K562 (cell line): ENCODE results near the gene RIN3. TPM values are rescaled to one million over a fixed set of nuclear protein-coding genes. Genes with fewer than 3 reads are reported as not detected.

Experiments
- ATAC-seq: fragments of 200-7000 bp; cut with Tn5 transposase; 3 replicates; pipeline ENCODE4 v1.9.1; 2020; ENCODE audit warnings: moderate library complexity
- BruUV-seq: library from RNA; stranded (reverse); fragments of 400-500 nt; replicated peaks from 2 replicates; lab custom pipeline; 2021; lab: Mats Ljungman, UMichigan
- CTCF ChIA-PET: fragments of 300-600 bp; formaldehyde crosslinking; extraction: SDS; loops from one replicate; lab custom pipeline; 2021; ENCODE audit warnings: low intra/inter-chr PET ratio; lab: Yijun Ruan, JAX
- POLR2A ChIA-PET: fragments of 300-600, 350-650 bp; sonication (Branson Sonifier 250); formaldehyde crosslinking; extraction: SDS; loops from one replicate; lab custom pipeline; 2021; ENCODE audit warnings: antibody characterized with exemption, inconsistent platforms; lab: Yijun Ruan, JAX
- DNase-seq, 4 experiments: peaks; one replicate each; pipeline versions ENCODE4 v3.0.0 to v3.0.0-alpha.2; 2011 to 2018; ENCODE audit warnings: low spot score in 3 of 4, mixed read lengths in 3 of 4; ENCODE audit errors: extremely low read depth in 1 of 4
- FAIRE-seq: peaks from 2 replicates; lab custom pipeline; 2011; peaks lifted over from hg19 to GRCh38; lab: Jason Lieb, UNC
- H2AFZ ChIP-seq: 2 replicates; pipeline ENCODE4 v1.6.0; 2011; ENCODE audit warnings: low read depth, low read length, control low read depth, inconsistent platforms
- H3K27ac ChIP-seq: fragments of 200-600 bp; 3 replicates; pipeline ENCODE4 v1.8.0; 2011; ENCODE audit warnings: low read depth, mild to moderate bottlenecking, control low read depth, inconsistent platforms, low read length, moderate library complexity, mixed read lengths; ENCODE audit errors: extremely low read depth
- H3K27me3 ChIP-seq, 2 experiments: fragments of 300-600 bp in 1 of 2; 2 replicates in 1 of 2; 3 replicates in 1 of 2; pipeline versions ENCODE4 v1.6.0 to v1.8.0; 2011; ENCODE audit warnings: inconsistent platforms in 2 of 2, low read length in 2 of 2, mild to moderate bottlenecking in 1 of 2, mixed read lengths in 1 of 2, moderate library complexity in 1 of 2; ENCODE audit not compliant: control insufficient read depth in 2 of 2, insufficient read depth in 2 of 2
- H3K36me3 ChIP-seq: fragments of 300-600 bp; 3 replicates; pipeline ENCODE4 v1.8.0; 2011; ENCODE audit warnings: mild to moderate bottlenecking, low read length, inconsistent platforms; ENCODE audit not compliant: control insufficient read depth, insufficient read depth
- H3K4me1 ChIP-seq, 2 experiments: fragments of 200-600 bp in 1 of 2; replicated peaks in 1 of 2; 2 replicates in 1 of 2; 3 replicates in 1 of 2; pipeline versions ENCODE4 v1.5.1 to v1.8.0; 2011; ENCODE audit warnings: inconsistent platforms in 2 of 2, low read length in 2 of 2, mild to moderate bottlenecking in 1 of 2, mixed read lengths in 1 of 2, moderate library complexity in 1 of 2; ENCODE audit not compliant: control insufficient read depth in 2 of 2, insufficient read depth in 2 of 2
- H3K4me2 ChIP-seq: 2 replicates; pipeline ENCODE4 v1.6.1; 2011; ENCODE audit warnings: low read length, control low read depth, inconsistent platforms, mixed read lengths; ENCODE audit not compliant: insufficient read depth
- H3K4me3 ChIP-seq: fragments of 200-600 bp; sonication (generic), shearing (Covaris generic); 2 replicates; pipeline ENCODE4 v1.5.1; 2016; ENCODE audit warnings: control low read depth, inconsistent platforms
- H3K79me2 ChIP-seq: fragments of 200-600 bp; 3 replicates; pipeline ENCODE4 v1.8.0; 2011; ENCODE audit warnings: low read length, inconsistent platforms; ENCODE audit not compliant: control insufficient read depth, insufficient read depth
- H3K9ac ChIP-seq, 2 experiments: 2 replicates each; pipeline versions ENCODE4 v1.6.0 to v1.6.1; 2011; ENCODE audit warnings: low read depth in 2 of 2, low read length in 2 of 2, control low read depth in 1 of 2, inconsistent platforms in 1 of 2, mild to moderate bottlenecking in 1 of 2, mixed read lengths in 1 of 2; ENCODE audit not compliant: insufficient read depth in 1 of 2
- H3K9me1 ChIP-seq: one replicate; pipeline ENCODE4 v1.6.0; 2011; ENCODE audit warnings: inconsistent platforms, mild to moderate bottlenecking, low read length, moderate library complexity; ENCODE audit not compliant: control insufficient read depth, insufficient read depth
- H3K9me3 ChIP-seq: replicated peaks from 2 replicates; pipeline ENCODE4 v1.5.1; 2011; ENCODE audit warnings: low read depth, low read length, inconsistent platforms; ENCODE audit not compliant: control insufficient read depth, insufficient read depth
- H4K20me1 ChIP-seq: replicated peaks from 2 replicates; pipeline ENCODE4 v1.6.1; 2011; ENCODE audit warnings: low read length, inconsistent platforms, mixed read lengths; ENCODE audit not compliant: control insufficient read depth, insufficient read depth
- ARNT ChIP-seq, 2 experiments: fragments of 450-650 bp; IDR thresholded peaks; 2 replicates each; pipeline ENCODE4 v1.6.1; 2016; ENCODE audit warnings: mild to moderate bottlenecking in 1 of 2
- BACH1 ChIP-seq: fragments of 200-800 bp; sonication (Bioruptor generic); IDR thresholded peaks from 2 replicates; pipeline ENCODE4 v1.6.1; 2016; ENCODE audit warnings: missing genetic modification characterization, missing compliant biosample characterization
- BRCA1 ChIP-seq, 2 experiments: fragments of 450-650 bp in 1 of 2; sonication (generic) in 1 of 2; formaldehyde crosslinking in 1 of 2; IDR thresholded peaks; 2 replicates each; pipeline versions ENCODE4 v1.5.0 to v1.6.1; 2017 to 2020; ENCODE audit warnings: mild to moderate bottlenecking in 1 of 2, missing genetic modification reagents in 1 of 2
- CBFA2T2 ChIP-seq: fragments of 450-650 bp; conservative IDR thresholded peaks from 2 replicates; pipeline ENCODE4 v1.6.1; 2017; ENCODE audit warnings: mild to moderate bottlenecking
- CXXC5 ChIP-seq: fragments of 250-450 bp; sonication (Bioruptor Pico); IDR thresholded peaks from 2 replicates; pipeline ENCODE4 v1.8.0; 2022; ENCODE audit warnings: inconsistent platforms, mild to moderate bottlenecking, moderate library complexity
- E2F4 ChIP-seq: sonication (generic); formaldehyde crosslinking; IDR thresholded peaks from 2 replicates; pipeline ENCODE4 v1.8.0; 2022; ENCODE audit warnings: mild to moderate bottlenecking, low read depth, missing genetic modification reagents
- HDAC6 ChIP-seq: IDR thresholded peaks from 2 replicates; pipeline ENCODE4 v1.6.1; 2012; ENCODE audit warnings: low read depth, mild to moderate bottlenecking, control low read depth, inconsistent platforms, low read length, moderate library complexity
- IRF1 ChIP-seq: sonication (generic); formaldehyde crosslinking; IDR thresholded peaks from 2 replicates; pipeline ENCODE4 v1.8.0; 2022; ENCODE audit warnings: missing genetic modification reagents, mild to moderate bottlenecking, borderline replicate concordance
- NCOA4 ChIP-seq: fragments of 450-650 bp; IDR thresholded peaks from 2 replicates; pipeline ENCODE4 v1.6.1; 2018; ENCODE audit warnings: mild to moderate bottlenecking; ENCODE audit not compliant: partially characterized antibody
- PHTF2 ChIP-seq: fragments of 250-450 bp; sonication (Bioruptor Pico); IDR thresholded peaks from 2 replicates; pipeline ENCODE4 v1.5.0; 2021; ENCODE audit warnings: mild to moderate bottlenecking
- SRSF1 ChIP-seq: fragments of 200-400 bp; formaldehyde crosslinking; IDR thresholded peaks from 2 replicates; pipeline ENCODE4 v1.6.1; 2017; ENCODE audit warnings: mild to moderate bottlenecking, low read depth, low read length, moderate library complexity
- TCF15 ChIP-seq: fragments of 250-450 bp; sonication (Bioruptor Pico); IDR thresholded peaks from 2 replicates; pipeline ENCODE4 v1.8.0; 2022; ENCODE audit warnings: moderate library complexity, mild to moderate bottlenecking, inconsistent platforms
- WGBS: fragments of 100-300 bp; shearing (Covaris generic); methylation state at CpG from one replicate; pipeline ENCODE4 v1.1.6; 2016; ENCODE audit warnings: low coverage, mixed read lengths; ENCODE audit not compliant: insufficient coverage; ENCODE audit errors: missing lambda C conversion rate; 5-methylcytosine and 5-hydroxymethylcytosine counted together
- in situ Hi-C: fragments of 300-500 bp; cut with MboI; formaldehyde crosslinking; loops from 4 replicates; pipeline ENCODE4 v1.15.0; 2018; ENCODE audit warnings: inconsistent platforms, mixed read lengths
- intact Hi-C: fragments of 100-400 bp; cut with micrococcal nuclease; formaldehyde crosslinking; loops from 2 replicates; pipeline ENCODE4 v1.14.2; 2022
- polyA plus RNA-seq, 8 experiments: library from polyadenylated mRNA; depleted of rRNA in 4 of 8; stranded (reverse) in 5 of 8; unstranded in 3 of 8; fragments of >200 nt; fragmentation: Nextera tagmentation in 2 of 8; fragmentation: Illumina TruSeq in 1 of 8; extraction: Ambion mirVana in 2 of 8; extraction: Trizol in 1 of 8; gene quantifications; 2 replicates each; pipeline versions ENCODE4 v1.2.1 to v1.2.3, GENCODE V29; 2011 to 2014; ENCODE audit warnings: inconsistent platforms in 1 of 8, missing spikeins in 1 of 8
- total RNA-seq, 7 experiments: library from RNA; depleted of rRNA in 6 of 7; stranded (reverse); fragments of >200 nt in 6 of 7; fragmentation: Illumina TruSeq in 2 of 7; extraction: Trizol in 2 of 7; gene quantifications; 2 replicates each; pipeline versions ENCODE4 v1.2.1 to v1.2.3, GENCODE V29; 2011 to 2021; ENCODE audit warnings: low replicate concordance in 1 of 7
- TF ChIP-seq, protein P1 (sequence below): fragments of 250-450 bp; sonication (Bioruptor Pico); IDR thresholded peaks from 2 replicates; pipeline ENCODE4 v1.6.1; 2021; ENCODE audit warnings: mild to moderate bottlenecking

The RIN3 gene
- total and polyA plus RNA-seq, 9 of the 15 experiments (the other 6 are each of a cell fraction or from before 2014, with no cell fraction given), result 0.01 to 0.49 (median 0.08) TPM; not detected in 5

DNA sequence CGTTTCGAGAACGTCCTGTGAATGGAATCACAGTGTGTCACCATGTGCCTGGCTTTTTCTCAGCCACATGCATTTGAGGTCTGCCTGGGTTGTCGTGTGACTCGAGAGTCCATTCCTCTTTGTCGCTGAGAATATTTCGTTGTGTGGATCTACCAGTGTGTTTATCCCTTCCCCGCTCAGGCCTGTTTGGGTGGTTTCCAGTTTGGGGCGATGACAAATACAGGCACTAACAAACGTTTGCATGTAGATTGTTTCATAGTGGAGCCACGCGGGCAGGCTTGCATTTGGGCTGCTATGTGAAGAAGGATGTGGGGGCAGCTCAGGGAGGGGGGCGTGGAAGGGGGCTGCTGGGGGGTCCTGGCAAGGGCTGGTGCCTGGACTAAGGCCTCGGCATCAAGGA, 14.1 kb downstream of the RIN3 start (continued):
- TF ChIP-seq IRF1 (CRISPR knock-in tag), result no peak
- TF ChIP-seq CXXC5 (CRISPR knock-in tag), result no peak
- TF ChIP-seq, protein P1, sequence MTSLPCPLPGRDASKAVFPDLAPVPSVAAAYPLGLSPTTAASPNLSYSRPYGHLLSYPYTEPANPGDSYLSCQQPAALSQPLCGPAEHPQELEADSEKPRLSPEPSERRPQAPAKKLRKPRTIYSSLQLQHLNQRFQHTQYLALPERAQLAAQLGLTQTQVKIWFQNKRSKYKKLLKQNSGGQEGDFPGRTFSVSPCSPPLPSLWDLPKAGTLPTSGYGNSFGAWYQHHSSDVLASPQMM (CRISPR knock-in tag), result no peak
- TF ChIP-seq HDAC6, result no peak
- TF ChIP-seq TCF15 (CRISPR knock-in tag), result no peak

- no peak overlapping the region for H3K27ac ChIP-seq
- ATAC-seq, result no peak
- no TSS peak for BruUV-seq
- POLR2A ChIA-PET, result no interaction called here
- H3K4me1 ChIP-seq, result no peaks in the 10 kb centered on the region
- CTCF ChIA-PET, result no interaction called here
- H3K9me1 ChIP-seq, result no peaks in the 10 kb centered on the region
- H3K4me3 ChIP-seq, result no peak overlapping the region
- no peaks in the 10 kb centered on the region for H3K36me3 ChIP-seq
- TF ChIP-seq CBFA2T2, result no peak
- TF ChIP-seq PHTF2 (CRISPR knock-in tag), result no peak
- TF ChIP-seq ARNT (IDR thresholded peaks at IDR 0.05), result no peak
- no peak for TF ChIP-seq E2F4 (CRISPR knock-in tag)
- no peak for TF ChIP-seq BRCA1 (IDR thresholded peaks at IDR 0.05)
- no peak for TF ChIP-seq BRCA1 (CRISPR knock-in tag; IDR thresholded peaks at IDR 0.05)
- no peak for TF ChIP-seq SRSF1
- TF ChIP-seq BACH1 (tag), result no peak
- no peak for TF ChIP-seq NCOA4
- FAIRE-seq, result no peak
- H4K20me1 ChIP-seq, result no peaks in the 10 kb centered on the region
- in situ Hi-C loops, result no loop called here
- DNase-seq, result no peak
- 2% methylated on average over 9 of the region's 14 CpGs for WGBS
- no peaks in the 10 kb centered on the region for H3K9me3 ChIP-seq
- no peaks in the 10 kb centered on the region for H3K79me2 ChIP-seq
- no peak overlapping the region for H3K9ac ChIP-seq
- intact Hi-C loops, result no loop called here
- H3K27me3 ChIP-seq, result peaks cover 0 to 29% of the 10 kb centered on the region in 2 experiments; a peak in 2 of 5 replicates
- no peak overlapping the region for H2AFZ ChIP-seq
- H3K4me2 ChIP-seq, result no peak overlapping the region
Observed at GRCh38 chr14:92528486-92529100, 15.0 kb downstream of the RIN3 start.
